GM10248 (cell line): ENCODE data around the gene NAPEPLD.

ENCODE experiments used
- CTCF ChIA-PET: fragments of 300-600 bp; sonication (Branson Sonifier 250); formaldehyde crosslinking; extraction: SDS; loops from one replicate; lab custom pipeline; 2021; ENCODE audit warnings: antibody characterized with exemption; lab: Yijun Ruan, JAX
- POLR2A ChIA-PET: fragments of 350-650 bp; sonication (Branson Sonifier 250); formaldehyde crosslinking; extraction: SDS; loops from one replicate; lab custom pipeline; 2020; ENCODE audit warnings: antibody characterized with exemption; lab: Yijun Ruan, JAX
- DNase-seq: peaks from one replicate; pipeline ENCODE4 v3.0.0; 2012; ENCODE audit errors: extremely low spot score
- CTCF ChIP-seq: IDR thresholded peaks from 2 replicates; pipeline ENCODE4 v1.5.1; 2012; ENCODE audit warnings: mild to moderate bottlenecking, low read depth; ENCODE audit errors: extremely low read depth, missing control alignments, control extremely low read depth

NAPEPLD gene

DNA sequence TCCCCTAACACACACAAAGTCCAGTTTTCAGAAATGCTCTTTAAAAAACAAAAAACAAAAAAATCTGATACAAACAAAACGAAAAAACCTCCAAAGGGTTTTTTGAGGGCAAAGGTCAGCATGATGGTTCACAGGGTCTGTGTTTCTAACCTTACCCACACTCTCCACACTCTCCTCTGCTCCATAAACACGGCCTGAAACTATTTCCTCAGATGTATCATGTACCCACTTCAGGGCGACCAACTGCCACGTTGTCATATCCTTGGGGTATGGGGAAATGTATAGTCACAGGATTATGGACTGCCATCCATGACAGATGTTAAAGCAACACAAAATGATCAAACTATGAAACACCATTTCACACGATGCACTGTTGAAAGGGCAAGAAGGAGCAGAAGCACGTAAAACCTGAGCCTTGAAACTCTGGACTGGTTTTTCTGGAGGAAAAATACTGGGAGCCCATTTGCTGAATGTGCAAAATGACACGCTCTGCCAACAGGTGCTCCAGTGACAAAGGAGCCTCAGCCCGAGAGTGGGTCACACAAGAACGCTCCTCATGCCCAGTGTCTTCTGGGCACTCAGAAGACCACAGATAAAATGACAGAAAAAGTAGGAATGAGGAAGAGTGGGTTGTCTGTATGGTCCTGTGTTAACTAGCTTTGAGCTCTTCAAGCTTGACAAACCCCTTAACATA, 15.8 kb downstream of the NAPEPLD start:
- CTCF ChIA-PET: no interaction called here
- POLR2A ChIA-PET: no interaction called here
- TF ChIP-seq CTCF: no peak
- no peak for DNase-seq

DNA sequence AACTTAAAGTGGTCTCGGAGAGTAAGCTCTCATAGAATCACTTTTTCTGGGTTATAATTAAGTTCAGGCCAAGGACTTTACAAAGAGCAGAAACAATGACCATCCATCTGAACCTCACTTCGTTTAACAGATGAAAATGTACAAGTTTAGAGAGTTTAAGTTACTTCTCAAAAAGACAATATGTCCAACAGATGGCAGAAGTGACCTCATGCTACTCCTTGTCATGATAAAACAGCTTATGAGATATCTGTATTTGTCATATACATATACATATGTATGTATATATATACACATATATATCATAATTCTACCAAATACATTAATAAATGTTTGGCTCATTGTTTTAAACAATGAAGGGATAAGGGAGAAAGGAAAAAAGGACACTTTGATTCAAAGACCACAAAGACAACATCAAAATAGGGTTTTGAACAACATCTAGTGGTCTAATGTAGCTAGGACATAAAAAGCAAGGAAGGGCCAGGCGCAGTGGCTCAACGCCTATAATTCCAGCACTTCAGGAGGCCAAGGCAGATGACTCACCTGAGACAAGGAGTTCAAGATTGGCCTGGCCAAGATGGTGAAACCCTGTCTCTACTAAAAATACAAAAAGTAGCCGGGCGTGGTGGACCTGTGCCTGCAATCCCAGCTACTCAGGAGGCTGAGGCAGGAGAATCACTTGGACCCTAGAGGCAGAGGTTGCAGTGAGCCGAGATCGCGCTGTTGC, 17.8 kb downstream of the NAPEPLD start:
- ChIA-PET CTCF (interaction anchor here (1.0 to 2.4 kb wide), 4 partner anchors 8 to 31 kb away, joined by 3 to 11 read pairs (median 3); no protein-coding TSS in a partner anchor), POLR2A (no interaction called here)
- TF ChIP-seq CTCF: no peak
- no peak for DNase-seq

- TF ChIP-seq CTCF: no peak
- POLR2A ChIA-PET: no interaction called here
- CTCF ChIA-PET: interaction anchor here (0.7 to 2.4 kb wide), 5 partner anchors 9 to 32 kb away, joined by 3 to 11 read pairs (median 3); no protein-coding TSS in a partner anchor
- DNase-seq: no peak
Observed at GRCh38 chr7:103129702-103130549, 19.0 kb downstream of the NAPEPLD start.

DNA sequence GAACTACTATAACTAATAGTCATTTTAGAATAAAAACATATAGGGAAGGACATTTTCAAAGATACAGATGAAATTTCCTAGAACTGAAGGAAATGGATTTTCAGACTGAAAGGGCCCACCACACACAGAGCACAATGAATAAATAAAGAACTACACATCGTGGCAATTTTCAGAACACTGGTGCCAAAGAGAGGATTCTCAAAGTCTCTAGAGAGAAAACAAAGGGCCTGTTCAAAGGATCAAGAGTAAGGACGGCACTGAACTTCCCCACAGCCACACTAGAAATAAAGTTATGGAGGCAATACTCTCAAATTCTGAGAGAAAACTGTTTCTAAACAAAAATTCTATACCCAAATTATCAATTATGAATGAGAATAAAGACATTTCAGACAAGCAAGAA, 21.9 kb downstream of the NAPEPLD start:
- TF ChIP-seq CTCF: no peak
- POLR2A ChIA-PET: interaction anchor here (0.6 kb wide), 1 partner anchor 634 kb away, joined by 3 read pairs; no protein-coding TSS in a partner anchor
- CTCF ChIA-PET: no interaction called here
- no peak for DNase-seq

GRCh38 chr7:103124429-103124979, 24.4 kb downstream of the NAPEPLD start:
- TF ChIP-seq CTCF: no peak
- DNase-seq: no peak
- ChIA-PET CTCF (no interaction called here), POLR2A (no interaction called here)

- DNase-seq: no peak
- POLR2A ChIA-PET: no interaction called here
- no peak for TF ChIP-seq CTCF
- CTCF ChIA-PET: interaction anchor here (1.2 kb wide), 1 partner anchor 18 kb away, joined by 3 read pairs; no protein-coding TSS in a partner anchor
Observed at GRCh38 chr7:103123529-103123928, 25.4 kb downstream of the NAPEPLD start.
